G401 (cell line): ENCODE results near the gene CDH23. TPM values are rescaled to one million over a fixed set of nuclear protein-coding genes. Genes with fewer than 3 reads are reported as not detected.

Experiments used
- DNase-seq: peaks from one replicate; pipeline ENCODE4 v3.0.0-alpha.2; 2015; ENCODE audit warnings: low spot score
- in situ Hi-C: cut with HindIII; loops from 2 replicates; pipeline ENCODE4 v1.10.0; 2016; ENCODE audit warnings: low sequenced_read_pairs, mixed read lengths
- total RNA-seq: library from RNA; depleted of rRNA; stranded (reverse); fragments of >200 nt; shearing (Covaris generic); gene quantifications from 2 replicates; pipeline ENCODE4 v1.2.3, GENCODE V29; 2014; rRNA removed

The CDH23 gene
- total RNA-seq, 1 experiment from 2014 or later: 5.9 TPM

GRCh38 chr10:71857934-71858890 lies 461.5 kb downstream of the CDH23 start:
- DNase-seq: no peak
- in situ Hi-C loops: no loop called here

- in situ Hi-C loops: no loop called here
These were observed 463.7 kb downstream of the CDH23 start for GRCh38 chr10:71860243-71861029.

GRCh38 chr10:71863203-71863602 lies 466.5 kb downstream of the CDH23 start:
- in situ Hi-C loops: no loop called here

More at GRCh38 chr10:71860243-71861029, 463.7 kb downstream of the CDH23 start:
- peak; percentile 88 for DNase-seq

GRCh38 chr10:71864911-71865361 lies 468.2 kb downstream of the CDH23 start:
- no peak for DNase-seq
- in situ Hi-C loops: no loop called here

More at GRCh38 chr10:71863203-71863602, 466.5 kb downstream of the CDH23 start:
- no peak for DNase-seq

Other genes starting within 250 kb of the CDH23 start
- gene UNC5B, start 184.3 kb upstream of the CDH23 start, total RNA-seq: 12.9 and 14.4 TPM in 2 replicates
- gene SLC29A3, start 77.7 kb upstream of the CDH23 start, total RNA-seq: 3.3 and 3.4 TPM in 2 replicates